Stimulated activated CD8-positive, alpha-beta memory T cell treated with anti-CD3 and anti-CD28 coated beads, Interleukin-4, amount 100 ng/mL, for 48 hours (primary cell): ENCODE results near the gene TAS2R16.
"Not testable (repeated sequence)": the region's sequence is repeated elsewhere in the genome, so short reads cannot be mapped to it uniquely, and the experiment has no call there.

Source experiments
- DNase-seq: peaks from one replicate; pipeline ENCODE4 v3.0.0-alpha.2; 2020

TAS2R16 gene

DNA sequence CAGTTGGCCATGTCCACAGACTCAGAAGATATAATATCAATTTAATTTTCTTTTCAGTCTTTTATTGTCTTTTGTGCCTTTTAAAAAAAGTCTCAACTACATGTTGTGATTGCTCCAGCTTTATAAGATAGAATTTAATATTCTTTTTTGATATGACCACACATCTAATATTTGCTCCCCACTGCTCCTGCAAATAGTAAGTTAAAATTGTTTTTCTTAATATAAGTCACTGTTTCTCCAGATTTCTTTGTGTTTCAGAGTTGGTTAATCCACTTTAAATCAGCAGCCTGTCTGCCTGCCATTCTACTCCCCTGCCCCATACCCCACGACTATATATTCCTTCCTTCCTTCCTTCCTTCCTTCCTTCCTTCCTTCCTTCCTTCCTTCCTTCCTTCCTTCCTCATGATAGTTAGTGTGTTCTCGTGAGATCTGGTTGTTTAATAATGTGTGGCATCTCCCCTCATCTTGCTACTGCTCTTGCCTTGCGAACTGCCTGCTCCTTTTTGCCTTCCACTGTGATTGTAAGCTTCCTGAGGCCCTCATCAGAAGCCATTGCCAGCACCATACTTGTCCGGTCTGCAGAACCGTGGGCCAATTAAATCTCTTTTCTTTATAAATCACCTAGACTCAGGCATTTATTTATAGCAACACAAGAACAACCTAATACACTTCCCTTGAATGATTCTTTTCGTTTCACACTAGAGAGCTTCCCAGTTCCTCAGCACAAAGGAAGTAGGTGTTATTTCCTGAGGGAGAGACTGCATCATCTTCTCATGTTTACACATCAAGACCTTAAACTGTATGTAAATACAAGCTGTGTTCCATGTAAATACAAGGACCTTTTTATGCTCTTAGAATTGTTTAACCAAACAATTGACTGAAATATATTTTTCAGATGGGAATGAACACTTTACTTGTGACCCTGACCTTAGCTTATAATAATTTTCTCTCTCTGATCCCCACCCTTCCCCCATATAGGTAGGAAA lies 24.5 kb downstream of the TAS2R16 start:
- no peak for DNase-seq

DNA sequence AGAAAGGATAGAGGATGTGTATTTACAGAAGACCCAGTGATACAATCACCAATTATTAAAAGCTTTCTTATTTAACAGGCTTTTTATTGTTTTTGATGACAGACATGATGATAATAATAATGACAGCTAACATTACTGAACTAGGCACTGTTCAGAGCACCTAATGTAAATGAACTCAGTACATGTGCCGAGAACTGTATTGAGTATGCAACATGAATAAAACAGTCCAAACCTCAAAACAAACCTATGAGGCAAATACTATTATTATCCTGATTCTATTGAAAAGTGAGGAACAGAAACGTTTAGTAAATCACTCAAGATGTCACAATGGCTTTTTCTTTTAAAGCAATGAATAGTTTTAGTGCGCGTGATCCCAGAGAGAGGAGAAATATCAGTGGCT lies 27.1 kb downstream of the TAS2R16 start:
- DNase-seq: no peak

DNA sequence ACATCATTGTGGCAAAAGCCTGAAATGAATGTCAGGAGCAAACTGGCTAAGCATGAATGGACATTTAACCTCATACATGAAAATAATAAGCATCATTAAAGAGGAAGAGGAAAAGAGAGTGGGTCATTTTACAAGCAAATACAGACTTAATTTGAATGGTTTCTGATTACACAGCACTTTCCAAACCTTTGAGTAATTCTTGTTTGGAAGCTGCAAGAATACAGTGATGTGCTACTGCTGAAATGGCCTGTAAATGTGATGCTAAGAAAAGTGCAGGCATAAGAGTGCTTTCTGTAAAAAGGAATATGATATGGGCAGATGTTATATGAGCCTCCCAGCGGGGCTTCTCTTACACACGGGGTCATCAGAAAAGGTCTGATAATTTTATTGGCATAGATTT lies 30.2 kb downstream of the TAS2R16 start:
- DNase-seq: no peak

DNA sequence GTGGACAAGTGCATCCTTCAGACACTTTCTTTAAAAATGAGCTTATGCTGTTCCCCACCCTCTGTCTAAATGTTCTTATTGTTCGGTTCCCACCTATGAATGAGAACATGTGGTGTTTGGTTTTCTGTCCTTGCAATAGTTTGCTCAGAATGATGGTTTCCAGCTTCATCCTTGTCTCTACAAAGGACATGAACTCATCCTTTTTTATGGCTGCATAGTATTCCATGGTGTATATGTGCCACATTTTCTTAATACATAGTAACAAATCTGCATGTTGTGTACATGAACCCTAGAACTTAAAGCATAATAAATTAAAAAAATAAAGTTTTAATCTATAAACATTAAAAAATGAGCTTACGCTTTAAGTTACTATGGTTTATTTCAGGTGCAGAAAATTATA lies 41.8 kb downstream of the TAS2R16 start:
- DNase-seq: not testable (repeated sequence)

DNA sequence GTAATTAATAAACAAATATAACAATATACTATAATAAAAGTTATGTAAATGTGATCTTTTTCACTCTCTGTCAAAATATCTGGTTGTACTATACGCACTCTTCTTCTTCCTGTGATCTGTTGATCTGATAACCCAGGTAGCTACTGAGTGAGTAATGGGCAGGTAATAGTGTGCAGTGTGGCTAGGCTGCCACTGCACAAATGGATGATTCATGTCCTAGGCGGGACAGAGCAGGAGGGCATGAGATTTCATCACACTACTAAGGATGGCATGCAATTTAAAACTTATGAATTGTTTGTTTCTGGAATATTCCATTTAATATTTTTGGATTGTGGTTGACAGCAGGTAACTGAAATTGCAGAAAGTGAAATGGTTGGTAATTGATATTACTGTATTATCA lies 44.5 kb downstream of the TAS2R16 start:
- DNase-seq: no peak

DNA sequence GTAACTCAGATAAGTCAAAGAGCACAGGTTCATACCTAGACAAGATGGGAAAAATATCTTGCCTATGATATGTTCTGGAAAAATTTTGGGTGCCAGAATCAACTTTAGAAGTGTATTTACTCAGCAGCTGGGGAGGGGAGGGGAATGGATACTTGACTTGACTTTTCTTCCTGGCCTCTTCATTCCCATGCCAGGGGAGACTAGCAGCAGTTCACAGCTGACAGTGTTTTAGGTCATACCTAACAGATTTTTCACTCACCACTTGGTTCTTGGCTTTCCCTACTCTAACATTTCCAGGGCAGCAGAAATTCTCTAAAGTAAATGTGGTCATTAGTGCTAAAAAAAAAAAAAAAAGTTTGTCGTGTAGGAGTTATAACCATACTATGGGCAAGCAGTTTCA lies 46.3 kb downstream of the TAS2R16 start:
- DNase-seq: no peak
